Nephron progenitor cell (in vitro differentiated cells): Measurements from ENCODE around the gene USP44.

Experiments used
- DNase-seq: peaks from one replicate; pipeline ENCODE4 v3.0.0; 2021
- H3K27ac Mint-ChIP-seq: 2 replicates; pipeline ENCODE4 v1.8.0; 2021; ENCODE audit warnings: mild to moderate bottlenecking, moderate library complexity, mixed read lengths
- H3K27me3 Mint-ChIP-seq: 2 replicates; pipeline ENCODE4 v1.8.0; 2021; ENCODE audit warnings: mild to moderate bottlenecking, low read depth, mixed read lengths; ENCODE audit not compliant: poor library complexity
- H3K36me3 Mint-ChIP-seq: 2 replicates; pipeline ENCODE4 v1.8.0; 2021; ENCODE audit warnings: low read depth, mixed read lengths
- H3K4me1 Mint-ChIP-seq: 2 replicates; pipeline ENCODE4 v1.8.0; 2021; ENCODE audit warnings: mixed read lengths
- H3K4me3 Mint-ChIP-seq: 2 replicates; pipeline ENCODE4 v1.8.0; 2021; ENCODE audit warnings: mild to moderate bottlenecking, moderate library complexity, mixed read lengths
- H3K9me3 Mint-ChIP-seq: 2 replicates; pipeline ENCODE4 v1.8.0; 2021; ENCODE audit warnings: mild to moderate bottlenecking, moderate library complexity, mixed read lengths
- TF ChIP-seq, protein P1 (sequence below): fragments of 200-600 bp; sonication (generic); IDR thresholded peaks from 2 replicates; pipeline ENCODE4 v1.5.0; 2021; ENCODE audit warnings: antibody characterized with exemption

USP44 gene

GRCh38 chr12:95528431-95528830 is 22.8 kb downstream of the USP44 start:
- Mint-ChIP-seq H3K36me3 (no peaks in the 10 kb centered on the region), H3K4me1 (no peaks in the 10 kb centered on the region), H3K9me3 (no peaks in the 10 kb centered on the region), H3K4me3 (no peak overlapping the region), H3K27ac (no peak overlapping the region), H3K27me3 (no peaks in the 10 kb centered on the region)
- no peak for DNase-seq
- TF ChIP-seq, protein P1, sequence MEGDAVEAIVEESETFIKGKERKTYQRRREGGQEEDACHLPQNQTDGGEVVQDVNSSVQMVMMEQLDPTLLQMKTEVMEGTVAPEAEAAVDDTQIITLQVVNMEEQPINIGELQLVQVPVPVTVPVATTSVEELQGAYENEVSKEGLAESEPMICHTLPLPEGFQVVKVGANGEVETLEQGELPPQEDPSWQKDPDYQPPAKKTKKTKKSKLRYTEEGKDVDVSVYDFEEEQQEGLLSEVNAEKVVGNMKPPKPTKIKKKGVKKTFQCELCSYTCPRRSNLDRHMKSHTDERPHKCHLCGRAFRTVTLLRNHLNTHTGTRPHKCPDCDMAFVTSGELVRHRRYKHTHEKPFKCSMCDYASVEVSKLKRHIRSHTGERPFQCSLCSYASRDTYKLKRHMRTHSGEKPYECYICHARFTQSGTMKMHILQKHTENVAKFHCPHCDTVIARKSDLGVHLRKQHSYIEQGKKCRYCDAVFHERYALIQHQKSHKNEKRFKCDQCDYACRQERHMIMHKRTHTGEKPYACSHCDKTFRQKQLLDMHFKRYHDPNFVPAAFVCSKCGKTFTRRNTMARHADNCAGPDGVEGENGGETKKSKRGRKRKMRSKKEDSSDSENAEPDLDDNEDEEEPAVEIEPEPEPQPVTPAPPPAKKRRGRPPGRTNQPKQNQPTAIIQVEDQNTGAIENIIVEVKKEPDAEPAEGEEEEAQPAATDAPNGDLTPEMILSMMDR, result no peak

GRCh38 chr12:95522692-95523091 is 28.6 kb downstream of the USP44 start:
- TF ChIP-seq, protein P1, result no peak
- Mint-ChIP-seq H3K27me3 (no peaks in the 10 kb centered on the region), H3K27ac (no peak overlapping the region), H3K9me3 (no peaks in the 10 kb centered on the region), H3K4me1 (no peaks in the 10 kb centered on the region), H3K4me3 (no peak overlapping the region), H3K36me3 (no peaks in the 10 kb centered on the region)
- DNase-seq, result no peak

GRCh38 chr12:95520816-95521215 is 30.5 kb downstream of the USP44 start:
- Mint-ChIP-seq H3K4me1 (no peaks in the 10 kb centered on the region), H3K27ac (no peak overlapping the region), H3K9me3 (no peaks in the 10 kb centered on the region), H3K27me3 (no peaks in the 10 kb centered on the region), H3K36me3 (no peaks in the 10 kb centered on the region), H3K4me3 (no peak overlapping the region)
- TF ChIP-seq, protein P1, result no peak
- DNase-seq, result no peak

DNA sequence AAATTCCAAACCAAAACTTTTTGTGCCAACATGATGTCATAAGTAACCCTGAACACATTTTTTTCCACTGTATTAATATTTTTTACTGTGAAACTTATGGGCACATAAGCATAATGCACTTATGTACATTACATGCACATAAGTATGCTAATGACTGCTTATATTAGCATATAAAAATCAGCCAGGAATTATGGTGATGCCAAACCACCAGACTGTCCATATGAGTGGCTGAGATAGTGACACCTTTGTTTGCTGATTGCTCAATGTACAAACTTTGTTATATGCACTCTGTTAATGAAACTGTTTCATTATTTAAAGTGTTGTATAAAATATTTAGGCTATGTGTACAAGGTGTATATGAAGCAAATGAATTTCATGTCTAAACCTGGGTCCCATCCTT is 32.3 kb downstream of the USP44 start:
- TF ChIP-seq, protein P1, result no peak
- no peaks in the 10 kb centered on the region for H3K27me3 Mint-ChIP-seq
- H3K9me3 Mint-ChIP-seq, result no peaks in the 10 kb centered on the region
- no peak for DNase-seq
- H3K4me1 Mint-ChIP-seq, result no peaks in the 10 kb centered on the region
- peaks cover 13% of the 10 kb centered on the region for H3K36me3 Mint-ChIP-seq
- no peak overlapping the region for H3K4me3 Mint-ChIP-seq
- H3K27ac Mint-ChIP-seq, result no peak overlapping the region

DNA sequence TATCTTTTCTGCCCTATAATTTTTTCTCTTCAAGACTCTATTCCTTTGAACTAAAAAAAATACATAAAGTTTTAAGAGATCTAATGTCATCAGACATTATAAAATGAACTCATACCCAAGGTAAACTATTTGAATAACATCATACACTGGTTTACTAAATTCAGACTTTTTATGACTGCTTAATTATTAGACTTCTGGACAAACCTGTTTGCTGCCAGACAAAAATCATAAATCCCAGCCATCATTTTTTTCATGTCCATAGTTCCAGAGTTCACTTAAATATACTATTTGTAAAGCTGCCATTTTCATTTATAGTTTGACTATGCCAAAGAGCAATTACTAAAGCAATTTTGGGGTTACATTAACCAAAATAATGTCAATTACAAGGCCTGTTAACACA is 34.0 kb downstream of the USP44 start:
- no peak overlapping the region for H3K27ac Mint-ChIP-seq
- no peaks in the 10 kb centered on the region for H3K9me3 Mint-ChIP-seq
- DNase-seq, result no peak
- TF ChIP-seq, protein P1, result no peak
- H3K36me3 Mint-ChIP-seq, result peaks cover 27% of the 10 kb centered on the region
- H3K4me1 Mint-ChIP-seq, result no peaks in the 10 kb centered on the region
- H3K4me3 Mint-ChIP-seq, result no peak overlapping the region
- H3K27me3 Mint-ChIP-seq, result no peaks in the 10 kb centered on the region

DNA sequence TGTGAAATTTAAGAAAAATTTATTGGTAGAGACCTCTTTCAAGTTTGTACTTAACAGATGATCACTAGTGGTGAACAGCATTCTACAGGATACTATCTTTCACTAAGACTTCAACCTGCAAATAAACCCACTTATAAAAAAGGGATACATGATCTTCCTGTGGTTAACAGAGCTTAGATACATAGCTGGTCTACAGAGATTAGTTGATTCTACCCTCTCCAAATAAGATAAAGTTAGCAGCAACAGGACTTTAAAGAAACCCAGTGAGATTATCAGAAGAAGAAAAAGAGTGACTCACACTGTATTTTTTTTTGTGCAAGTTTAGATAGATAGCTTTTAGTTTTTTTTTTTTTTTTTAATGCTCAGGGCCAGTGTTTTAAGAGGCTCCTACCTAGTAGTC is 34.5 kb downstream of the USP44 start:
- Mint-ChIP-seq H3K9me3 (no peaks in the 10 kb centered on the region), H3K27me3 (no peaks in the 10 kb centered on the region)

More for the DNA sequence above, 34.5 kb downstream of the USP44 start:
- no peaks in the 10 kb centered on the region for H3K4me1 Mint-ChIP-seq
- no peak overlapping the region for H3K4me3 Mint-ChIP-seq
- peaks cover 32% of the 10 kb centered on the region for H3K36me3 Mint-ChIP-seq
- DNase-seq, result no peak
- TF ChIP-seq, protein P1, result no peak
- H3K27ac Mint-ChIP-seq, result no peak overlapping the region
